Activated CD4-positive, alpha-beta T cell treated with anti-CD3 and anti-CD28 coated beads for 36 hours (primary cell): ENCODE measurements around the gene TJP1. TPM values are rescaled to one million over a fixed set of nuclear protein-coding genes. Genes with fewer than 3 reads are reported as not detected.

Source experiments
- ATAC-seq: fragments of 200-7000 bp; cut with Tn5 transposase; one replicate; pipeline ENCODE4 v1.10.0; 2021; ENCODE audit warnings: mild to moderate bottlenecking, moderate library complexity
- CTCF ChIA-PET: fragments of 350-600 bp; sonication (Branson Sonifier 250); formaldehyde crosslinking; loops from one replicate; lab custom pipeline; 2021; ENCODE audit warnings: antibody characterized with exemption; lab: Charles Lee
- POLR2A ChIA-PET: fragments of 350-600 bp; sonication (Branson Sonifier 250); formaldehyde crosslinking; loops from one replicate; lab custom pipeline; 2021; ENCODE audit warnings: antibody characterized with exemption, inconsistent platforms; lab: Charles Lee
- DNase-seq: peaks from one replicate; pipeline ENCODE4 v3.0.0-alpha.2; 2020
- H3K27ac Mint-ChIP-seq: one replicate; pipeline ENCODE4 v1.8.0; 2021; ENCODE audit warnings: mixed read lengths
- H3K27me3 Mint-ChIP-seq: one replicate; pipeline ENCODE4 v1.8.0; 2021; ENCODE audit warnings: mixed read lengths
- H3K36me3 Mint-ChIP-seq: one replicate; pipeline ENCODE4 v1.8.0; 2021; ENCODE audit warnings: low read depth, mixed read lengths
- H3K4me1 Mint-ChIP-seq: one replicate; pipeline ENCODE4 v1.8.0; 2021; ENCODE audit warnings: mixed read lengths
- H3K4me3 Mint-ChIP-seq: one replicate; pipeline ENCODE4 v1.8.0; 2021; ENCODE audit warnings: mild to moderate bottlenecking, moderate library complexity, mixed read lengths
- H3K9me3 Mint-ChIP-seq: one replicate; pipeline ENCODE4 v1.8.0; 2021; ENCODE audit warnings: low read depth, mixed read lengths
- intact Hi-C, 2 experiments: fragments of 100-400 bp; cut with DNase I in 1 of 2; cut with micrococcal nuclease in 1 of 2; formaldehyde crosslinking; loops; one replicate each; pipeline versions ENCODE4 v1.14.2 to v1.15.1; 2022 to 2024; cut with DNase I, micrococcal nuclease
- total RNA-seq, 2 experiments: library from RNA; stranded (reverse); gene quantifications; one replicate each; pipeline ENCODE4 v1.2.3, GENCODE V29; 2021

TJP1 gene
- total RNA-seq, 2 experiments from 2014 or later = 0.09 TPM; not detected in 1

GRCh38 chr15:29686079-29686425 lies 136.2 kb downstream of the TJP1 start:
- ATAC-seq (no peak), DNase-seq (no peak)
- H3K4me3 Mint-ChIP-seq = no peak overlapping the region
- H3K9me3 Mint-ChIP-seq = no peaks in the 10 kb centered on the region
- peaks cover 4% of the 10 kb centered on the region for H3K27me3 Mint-ChIP-seq
- no peaks in the 10 kb centered on the region for H3K36me3 Mint-ChIP-seq
- intact Hi-C loops = no loop called here
- ChIA-PET POLR2A (no interaction called here), CTCF (no interaction called here)
- H3K4me1 Mint-ChIP-seq = no peaks in the 10 kb centered on the region
- no peak overlapping the region for H3K27ac Mint-ChIP-seq

GRCh38 chr15:29685156-29686078 lies 136.9 kb downstream of the TJP1 start:
- Mint-ChIP-seq H3K9me3 (no peaks in the 10 kb centered on the region), H3K36me3 (no peaks in the 10 kb centered on the region), H3K27ac (no peak overlapping the region), H3K27me3 (peaks cover 2% of the 10 kb centered on the region), H3K4me3 (no peak overlapping the region), H3K4me1 (no peaks in the 10 kb centered on the region)
- ChIA-PET POLR2A (no interaction called here), CTCF (no interaction called here)
- ATAC-seq (no peak), DNase-seq (no peak)
- intact Hi-C loops = no loop called here

- Mint-ChIP-seq H3K36me3 (no peaks in the 10 kb centered on the region), H3K27me3 (peaks cover 5% of the 10 kb centered on the region), H3K9me3 (no peaks in the 10 kb centered on the region), H3K4me3 (no peak overlapping the region), H3K27ac (no peak overlapping the region), H3K4me1 (no peaks in the 10 kb centered on the region)
- ATAC-seq (no peak), DNase-seq (no peak)
- CTCF ChIA-PET = no interaction called here
- POLR2A ChIA-PET = no interaction called here
- intact Hi-C loops = no loop called here
Measured at GRCh38 chr15:29682781-29683180, 139.5 kb downstream of the TJP1 start.

- Mint-ChIP-seq H3K36me3 (no peaks in the 10 kb centered on the region), H3K4me3 (no peak overlapping the region), H3K27ac (no peak overlapping the region), H3K4me1 (no peaks in the 10 kb centered on the region), H3K9me3 (no peaks in the 10 kb centered on the region), H3K27me3 (peaks cover 9% of the 10 kb centered on the region)
- ChIA-PET CTCF (interaction anchor here (0.6 to 0.7 kb wide), 2 partner anchors 33 to 1563 kb away, joined by 3 read pairs; no protein-coding TSS in a partner anchor), POLR2A (no interaction called here)
- ATAC-seq (no peak), DNase-seq (no peak)
- intact Hi-C loops = no loop called here
Measured at GRCh38 chr15:29682361-29682760, 139.9 kb downstream of the TJP1 start.

- no peaks in the 10 kb centered on the region for H3K36me3 Mint-ChIP-seq
- no peak overlapping the region for H3K27ac Mint-ChIP-seq
- intact Hi-C loops = no loop called here
- H3K4me1 Mint-ChIP-seq = no peaks in the 10 kb centered on the region
- CTCF ChIA-PET = interaction anchor here (0.6 to 0.7 kb wide), 2 partner anchors 33 to 1562 kb away, joined by 3 read pairs; no protein-coding TSS in a partner anchor
- POLR2A ChIA-PET = no interaction called here
- DNase-seq (no peak), ATAC-seq (no peak)
- H3K9me3 Mint-ChIP-seq = no peaks in the 10 kb centered on the region
- H3K4me3 Mint-ChIP-seq = no peak overlapping the region
- peaks cover 13% of the 10 kb centered on the region for H3K27me3 Mint-ChIP-seq
Measured at GRCh38 chr15:29681946-29682345, 140.3 kb downstream of the TJP1 start.

- H3K27ac Mint-ChIP-seq = no peak overlapping the region
- no peaks in the 10 kb centered on the region for H3K36me3 Mint-ChIP-seq
- DNase-seq (no peak), ATAC-seq (no peak)
- H3K27me3 Mint-ChIP-seq = peaks cover 17% of the 10 kb centered on the region
- ChIA-PET POLR2A (no interaction called here), CTCF (no interaction called here)
- no peaks in the 10 kb centered on the region for H3K4me1 Mint-ChIP-seq
- intact Hi-C loops = no loop called here
- no peaks in the 10 kb centered on the region for H3K9me3 Mint-ChIP-seq
- no peak overlapping the region for H3K4me3 Mint-ChIP-seq
Measured at GRCh38 chr15:29681166-29681845, 141.0 kb downstream of the TJP1 start.

GRCh38 chr15:29680465-29681165 lies 141.7 kb downstream of the TJP1 start:
- ATAC-seq (no peak), DNase-seq (no peak)
- Mint-ChIP-seq H3K27me3 (peaks cover 18% of the 10 kb centered on the region), H3K27ac (no peak overlapping the region), H3K4me1 (no peaks in the 10 kb centered on the region), H3K4me3 (no peak overlapping the region), H3K36me3 (no peaks in the 10 kb centered on the region), H3K9me3 (no peaks in the 10 kb centered on the region)
- POLR2A ChIA-PET = no interaction called here
- intact Hi-C loops = no loop called here
- CTCF ChIA-PET = no interaction called here

- Mint-ChIP-seq H3K36me3 (no peaks in the 10 kb centered on the region), H3K4me3 (no peak overlapping the region), H3K9me3 (no peaks in the 10 kb centered on the region), H3K27me3 (peaks cover 29% of the 10 kb centered on the region), H3K4me1 (no peaks in the 10 kb centered on the region), H3K27ac (no peak overlapping the region)
- ATAC-seq (no peak), DNase-seq (no peak)
- intact Hi-C loops = no loop called here
- ChIA-PET CTCF (no interaction called here), POLR2A (no interaction called here)
Measured at GRCh38 chr15:29678504-29679034, 143.7 kb downstream of the TJP1 start.

- no peak overlapping the region for H3K4me3 Mint-ChIP-seq
- H3K9me3 Mint-ChIP-seq = no peaks in the 10 kb centered on the region
- ChIA-PET POLR2A (no interaction called here), CTCF (no interaction called here)
- no peaks in the 10 kb centered on the region for H3K36me3 Mint-ChIP-seq
- ATAC-seq (no peak), DNase-seq (no peak)
- intact Hi-C loops = no loop called here
- H3K27me3 Mint-ChIP-seq = peaks cover 34% of the 10 kb centered on the region
- H3K4me1 Mint-ChIP-seq = no peaks in the 10 kb centered on the region
- H3K27ac Mint-ChIP-seq = no peak overlapping the region
Measured at GRCh38 chr15:29677871-29678461, 144.3 kb downstream of the TJP1 start.

GRCh38 chr15:29677455-29677854 lies 144.8 kb downstream of the TJP1 start:
- CTCF ChIA-PET = no interaction called here
- no peak for ATAC-seq
- peaks cover 37% of the 10 kb centered on the region for H3K27me3 Mint-ChIP-seq
- no peaks in the 10 kb centered on the region for H3K9me3 Mint-ChIP-seq
- no peak overlapping the region for H3K4me3 Mint-ChIP-seq
- intact Hi-C loops = no loop called here
- H3K27ac Mint-ChIP-seq = no peak overlapping the region
- H3K4me1 Mint-ChIP-seq = no peaks in the 10 kb centered on the region
- H3K36me3 Mint-ChIP-seq = no peaks in the 10 kb centered on the region
- no peak for DNase-seq
- POLR2A ChIA-PET = no interaction called here

GRCh38 chr15:29676961-29677402 lies 145.3 kb downstream of the TJP1 start:
- H3K9me3 Mint-ChIP-seq = no peaks in the 10 kb centered on the region
- H3K4me3 Mint-ChIP-seq = no peak overlapping the region
- no peaks in the 10 kb centered on the region for H3K4me1 Mint-ChIP-seq
- DNase-seq (no peak), ATAC-seq (no peak)
- H3K27me3 Mint-ChIP-seq = peaks cover 37% of the 10 kb centered on the region
- H3K27ac Mint-ChIP-seq = no peak overlapping the region
- H3K36me3 Mint-ChIP-seq = no peaks in the 10 kb centered on the region
- intact Hi-C loops = no loop called here
- ChIA-PET CTCF (no interaction called here), POLR2A (no interaction called here)
